ENCODE measurements around the gene MACROD1. TPM values are rescaled to one million over a fixed set of nuclear protein-coding genes. Genes with fewer than 3 reads are reported as not detected.

The MACROD1 gene
- total RNA-seq, 1 donor from 2014 or later: 61.4 TPM

- Histone ChIP-seq H3K36me3 (no peaks in the 10 kb centered on the region), H3K9me3 (no peaks in the 10 kb centered on the region), H3K27ac (no peak overlapping the region), H3K4me3 (no peak overlapping the region), H3K4me1 (no peaks in the 10 kb centered on the region), H3K27me3 (no peaks in the 10 kb centered on the region)
- no peak for TF ChIP-seq CTCF (IDR thresholded peaks at IDR 0.05)
- TF ChIP-seq POLR2AphosphoS5 (IDR thresholded peaks at IDR 0.05; ENCODE audit: insufficient read depth in 1 of 2, low read depth in 1 of 2): no peak
- no peak for TF ChIP-seq POLR2A (IDR thresholded peaks at IDR 0.05)
- no peak for DNase-seq (ENCODE audit: extremely low spot score in 2 of 2)
- intact Hi-C loops (cut with DNase I): no loop called here
These were observed 50.1 kb downstream of the MACROD1 start for GRCh38 chr11:64115531-64116522.

GRCh38 chr11:64114231-64114630 lies 51.7 kb downstream of the MACROD1 start:
- no peak overlapping the region for H3K4me3 ChIP-seq
- no peak overlapping the region for H3K27ac ChIP-seq
- no peaks in the 10 kb centered on the region for H3K4me1 ChIP-seq
- intact Hi-C loops (cut with DNase I): no loop called here
- TF ChIP-seq POLR2AphosphoS5 (IDR thresholded peaks at IDR 0.05; ENCODE audit: insufficient read depth in 1 of 2, low read depth in 1 of 2): no peak
- TF ChIP-seq CTCF (IDR thresholded peaks at IDR 0.05): no peak
- no peak for TF ChIP-seq POLR2A (IDR thresholded peaks at IDR 0.05)
- DNase-seq (ENCODE audit: extremely low spot score in 2 of 2): no peak
- no peaks in the 10 kb centered on the region for H3K27me3 ChIP-seq
- no peaks in the 10 kb centered on the region for H3K36me3 ChIP-seq
- no peaks in the 10 kb centered on the region for H3K9me3 ChIP-seq

GRCh38 chr11:64113462-64113780 lies 52.5 kb downstream of the MACROD1 start:
- Histone ChIP-seq H3K4me3 (no peak overlapping the region), H3K9me3 (no peaks in the 10 kb centered on the region), H3K27me3 (no peaks in the 10 kb centered on the region), H3K4me1 (no peaks in the 10 kb centered on the region), H3K27ac (no peak overlapping the region), H3K36me3 (no peaks in the 10 kb centered on the region)
- TF ChIP-seq POLR2A (IDR thresholded peaks at IDR 0.05) (no peak), POLR2AphosphoS5 (IDR thresholded peaks at IDR 0.05; ENCODE audit: insufficient read depth in 1 of 2, low read depth in 1 of 2) (no peak), CTCF (IDR thresholded peaks at IDR 0.05) (no peak)
- no peak for DNase-seq (ENCODE audit: extremely low spot score in 2 of 2)
- intact Hi-C loops (cut with DNase I): no loop called here

- intact Hi-C loops (cut with DNase I): no loop called here
- Histone ChIP-seq H3K27me3 (no peaks in the 10 kb centered on the region), H3K9me3 (no peaks in the 10 kb centered on the region), H3K36me3 (no peaks in the 10 kb centered on the region), H3K27ac (no peak overlapping the region), H3K4me1 (no peaks in the 10 kb centered on the region), H3K4me3 (no peak overlapping the region)
- TF ChIP-seq POLR2AphosphoS5 (IDR thresholded peaks at IDR 0.05; ENCODE audit: insufficient read depth in 1 of 2, low read depth in 1 of 2) (no peak), CTCF (IDR thresholded peaks at IDR 0.05) (no peak), POLR2A (IDR thresholded peaks at IDR 0.05) (no peak)
- DNase-seq (ENCODE audit: extremely low spot score in 2 of 2): no peak
These were observed 53.0 kb downstream of the MACROD1 start for GRCh38 chr11:64112771-64113461.
